K562 (cell line): ENCODE results near the gene KMT2E. TPM values are rescaled to one million over a fixed set of nuclear protein-coding genes. Genes with fewer than 3 reads are reported as not detected.

Source experiments
- BMI1 ChIP-seq: fragments of 150-350 bp; IDR thresholded peaks from 2 replicates; pipeline ENCODE4 v1.6.1; 2014; ENCODE audit warnings: low read length
- CCAR2 ChIP-seq: fragments of 200-400 bp; formaldehyde crosslinking; IDR thresholded peaks from 2 replicates; pipeline ENCODE4 v1.6.1; 2017; ENCODE audit warnings: mild to moderate bottlenecking, low read depth, low read length
- ELF1 ChIP-seq: fragments of 200-800 bp; sonication (Bioruptor generic); IDR thresholded peaks from 2 replicates; pipeline ENCODE4 v1.6.1; 2016; ENCODE audit warnings: missing genetic modification characterization, missing compliant biosample characterization
- ELF4 ChIP-seq: fragments of 450-650 bp; formaldehyde crosslinking; IDR thresholded peaks from 2 replicates; pipeline ENCODE4 v1.4.0; 2022; ENCODE audit warnings: missing genetic modification characterization
- ETV1 ChIP-seq: fragments of 450-650 bp; conservative IDR thresholded peaks from 2 replicates; pipeline ENCODE4 v1.6.1; 2016; ENCODE audit warnings: missing genetic modification characterization, control low read depth, low read depth, missing compliant biosample characterization
- GATAD2A ChIP-seq: fragments of 450-650 bp; IDR thresholded peaks from 2 replicates; pipeline ENCODE4 v1.6.1; 2017
- HDAC1 ChIP-seq, 2 experiments: fragments of 450-650 bp; IDR thresholded peaks; 2 replicates each; pipeline ENCODE4 v1.6.1; 2016 to 2017; ENCODE audit warnings: inconsistent platforms in 1 of 2, mild to moderate bottlenecking in 1 of 2, moderate library complexity in 1 of 2
- HDAC6 ChIP-seq: IDR thresholded peaks from 2 replicates; pipeline ENCODE4 v1.6.1; 2012; ENCODE audit warnings: low read depth, mild to moderate bottlenecking, control low read depth, inconsistent platforms, low read length, moderate library complexity
- HNRNPLL ChIP-seq: fragments of 200-400 bp; formaldehyde crosslinking; IDR thresholded peaks from 2 replicates; pipeline ENCODE4 v1.6.1; 2017; ENCODE audit warnings: low read length, low read depth, mild to moderate bottlenecking; ENCODE audit not compliant: poor library complexity, severe bottlenecking
- HOXB6 ChIP-seq: fragments of 250-450 bp; sonication (Bioruptor Pico); IDR thresholded peaks from 2 replicates; pipeline ENCODE4 v1.5.1; 2022; ENCODE audit warnings: mild to moderate bottlenecking, borderline replicate concordance
- IRF1 ChIP-seq: sonication (generic); formaldehyde crosslinking; IDR thresholded peaks from 2 replicates; pipeline ENCODE4 v1.8.0; 2022; ENCODE audit warnings: missing genetic modification reagents, mild to moderate bottlenecking, borderline replicate concordance
- KHSRP ChIP-seq: fragments of 450-650 bp; IDR thresholded peaks from 2 replicates; pipeline ENCODE4 v1.6.1; 2017
- MECOM ChIP-seq: fragments of 250-450 bp; sonication (Bioruptor Pico); IDR thresholded peaks from 2 replicates; pipeline ENCODE4 v1.8.0; 2022; ENCODE audit warnings: inconsistent platforms
- MED1 ChIP-seq: sonication (generic); formaldehyde crosslinking; IDR thresholded peaks from 2 replicates; pipeline ENCODE4 v1.8.1; 2023; ENCODE audit warnings: missing genetic modification reagents, borderline replicate concordance
- NFRKB ChIP-seq: fragments of 450-650 bp; IDR thresholded peaks from 2 replicates; pipeline ENCODE4 v1.6.1; 2016; ENCODE audit warnings: low read depth
- PHF21A ChIP-seq: fragments of 450-650 bp; IDR thresholded peaks from 2 replicates; pipeline ENCODE4 v1.6.1; 2017; ENCODE audit warnings: low read depth, borderline replicate concordance
- SMAD2 ChIP-seq: fragments of 150-350 bp; IDR thresholded peaks from 2 replicates; pipeline ENCODE4 v1.6.1; 2014; ENCODE audit warnings: low read depth, mild to moderate bottlenecking, low read length
- TCF7L2 ChIP-seq: fragments of 150-350 bp; IDR thresholded peaks from 2 replicates; pipeline ENCODE4 v1.6.1; 2016; ENCODE audit warnings: low read depth, mild to moderate bottlenecking, low read length, moderate library complexity
- TEAD4 ChIP-seq, 2 experiments: sonication (generic) in 1 of 2; formaldehyde crosslinking in 1 of 2; IDR thresholded peaks; 2 replicates each; pipeline versions ENCODE4 v1.6.1 to v1.8.0; 2012 to 2022; ENCODE audit warnings: borderline replicate concordance in 1 of 2, inconsistent platforms in 1 of 2, low read length in 1 of 2, mild to moderate bottlenecking in 1 of 2, missing genetic modification reagents in 1 of 2
- UBTF ChIP-seq, 2 experiments: IDR thresholded peaks; 2 replicates each; pipeline ENCODE4 v1.6.1; 2012; ENCODE audit warnings: improper control_type of control experiment in 2 of 2, low read depth in 2 of 2, low read length in 2 of 2, borderline replicate concordance in 1 of 2
- ZBTB43 ChIP-seq: sonication (generic); formaldehyde crosslinking; IDR thresholded peaks from 2 replicates; pipeline ENCODE4 v1.8.0; 2023; ENCODE audit warnings: mild to moderate bottlenecking, missing genetic modification reagents
- ZBTB49 ChIP-seq: sonication (generic); formaldehyde crosslinking; IDR thresholded peaks from 2 replicates; pipeline ENCODE4 v1.8.0; 2022; ENCODE audit warnings: missing genetic modification reagents, mild to moderate bottlenecking, borderline replicate concordance
- ZNF12 ChIP-seq: sonication (generic); formaldehyde crosslinking; IDR thresholded peaks from 2 replicates; pipeline ENCODE4 v1.4.0; 2020; ENCODE audit warnings: mild to moderate bottlenecking, missing genetic modification reagents
- ZNF431 ChIP-seq: sonication (generic); formaldehyde crosslinking; IDR thresholded peaks from 2 replicates; pipeline ENCODE4 v1.8.0; 2022; ENCODE audit warnings: mild to moderate bottlenecking, missing genetic modification reagents
- polyA plus RNA-seq, 8 experiments: library from polyadenylated mRNA; depleted of rRNA in 4 of 8; stranded (reverse) in 5 of 8; unstranded in 3 of 8; fragments of >200 nt; fragmentation: Nextera tagmentation in 2 of 8; fragmentation: Illumina TruSeq in 1 of 8; extraction: Ambion mirVana in 2 of 8; extraction: Trizol in 1 of 8; gene quantifications; 2 replicates each; pipeline versions ENCODE4 v1.2.1 to v1.2.3, GENCODE V29; 2011 to 2014; ENCODE audit warnings: inconsistent platforms in 1 of 8, missing spikeins in 1 of 8
- total RNA-seq, 7 experiments: library from RNA; depleted of rRNA in 6 of 7; stranded (reverse); fragments of >200 nt in 6 of 7; fragmentation: Illumina TruSeq in 2 of 7; extraction: Trizol in 2 of 7; gene quantifications; 2 replicates each; pipeline versions ENCODE4 v1.2.1 to v1.2.3, GENCODE V29; 2011 to 2021; ENCODE audit warnings: low replicate concordance in 1 of 7

The KMT2E gene
- total and polyA plus RNA-seq, 9 of the 15 experiments (the other 6 are each of a cell fraction or from before 2014, with no cell fraction given), result 8.9 to 55.3 (median 38.1) TPM

- TF ChIP-seq TCF7L2 (no peak), ZBTB43 (CRISPR knock-in tag) (no peak), HDAC1 (IDR thresholded peaks at IDR 0.05) (peak in 1 of 2 experiments; percentile 59; a peak in 2 of 4 replicates), ETV1 (tag) (0 out of 2 replicates have a peak, but pooled peaks have one; percentile 22), CCAR2 (no peak), HNRNPLL (no peak), GATAD2A (no peak), HOXB6 (no peak), NFRKB (no peak), ZNF431 (CRISPR knock-in tag) (no peak), KHSRP (peak; percentile 65), BMI1 (no peak), SMAD2 (no peak), ELF4 (CRISPR knock-in tag) (no peak), PHF21A (no peak), IRF1 (CRISPR knock-in tag) (no peak), TEAD4 (IDR thresholded peaks at IDR 0.05; ENCODE audit: low read length) (peak; percentile 98), TEAD4 (CRISPR knock-in tag; IDR thresholded peaks at IDR 0.05; ENCODE audit: borderline replicate concordance) (no peak), HDAC6 (no peak), MED1 (no peak), UBTF (IDR thresholded peaks at IDR 0.05; ENCODE audit: borderline replicate concordance in 1 of 2, low read depth in 2 of 2, low read length in 2 of 2) (no peak), ZBTB49 (CRISPR knock-in tag) (no peak), ZNF12 (CRISPR knock-in tag) (no peak), MECOM (CRISPR knock-in tag) (no peak), ELF1 (tag) (no peak)
Observed at GRCh38 chr7:104967088-104967487, 46.9 kb upstream of the KMT2E start (continued).
